GM19467 (cell line): ENCODE data around the gene DTX3.

Source experiments
- ATAC-seq: cut with Tn5 transposase; IDR thresholded peaks from one replicate; pipeline ENCODE4 v1.9.1; 2021; ENCODE audit warnings: mild to moderate bottlenecking, moderate library complexity; ENCODE audit not compliant: unreplicated experiment

The DTX3 gene

DNA sequence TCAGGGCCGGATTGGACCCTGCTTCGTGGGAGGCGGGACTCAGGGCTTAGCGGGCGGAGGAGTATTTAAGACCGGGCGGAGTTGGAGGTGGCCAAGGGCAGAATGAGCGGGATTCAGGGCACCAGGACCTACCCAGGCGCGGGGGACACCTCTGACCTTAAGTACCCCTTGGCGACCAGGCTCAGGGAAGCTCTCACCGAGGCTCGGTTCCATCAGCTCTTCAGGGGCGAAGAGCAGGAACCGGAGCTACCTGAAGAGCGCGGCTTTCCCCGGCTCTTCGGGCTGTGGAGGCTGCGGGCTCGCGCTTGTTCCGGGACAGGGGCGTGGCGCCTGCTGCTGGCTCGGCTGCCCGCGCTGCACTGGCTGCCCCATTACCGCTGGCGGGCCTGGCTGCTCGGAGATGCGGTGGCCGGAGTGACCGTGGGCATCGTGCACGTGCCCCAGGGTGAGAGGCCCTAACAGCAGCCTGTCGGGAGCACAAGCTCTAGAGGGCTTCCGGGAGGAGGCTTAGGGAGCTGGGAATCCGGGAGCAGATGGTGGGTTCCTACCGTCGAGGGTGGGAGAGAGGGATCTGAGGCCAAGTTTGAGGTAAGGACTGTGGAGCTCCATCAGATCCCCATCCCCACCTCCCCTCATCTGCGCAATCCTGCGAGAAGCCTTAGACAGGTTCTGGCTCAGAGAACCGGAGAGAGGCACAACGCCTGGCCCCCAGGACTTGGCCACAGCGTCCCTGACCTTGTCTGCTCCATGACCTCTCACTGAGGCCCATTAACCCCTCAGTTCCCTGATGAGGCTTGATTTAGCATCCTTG, 15.0 kb downstream of the DTX3 start:
- ATAC-seq = no peak

DNA sequence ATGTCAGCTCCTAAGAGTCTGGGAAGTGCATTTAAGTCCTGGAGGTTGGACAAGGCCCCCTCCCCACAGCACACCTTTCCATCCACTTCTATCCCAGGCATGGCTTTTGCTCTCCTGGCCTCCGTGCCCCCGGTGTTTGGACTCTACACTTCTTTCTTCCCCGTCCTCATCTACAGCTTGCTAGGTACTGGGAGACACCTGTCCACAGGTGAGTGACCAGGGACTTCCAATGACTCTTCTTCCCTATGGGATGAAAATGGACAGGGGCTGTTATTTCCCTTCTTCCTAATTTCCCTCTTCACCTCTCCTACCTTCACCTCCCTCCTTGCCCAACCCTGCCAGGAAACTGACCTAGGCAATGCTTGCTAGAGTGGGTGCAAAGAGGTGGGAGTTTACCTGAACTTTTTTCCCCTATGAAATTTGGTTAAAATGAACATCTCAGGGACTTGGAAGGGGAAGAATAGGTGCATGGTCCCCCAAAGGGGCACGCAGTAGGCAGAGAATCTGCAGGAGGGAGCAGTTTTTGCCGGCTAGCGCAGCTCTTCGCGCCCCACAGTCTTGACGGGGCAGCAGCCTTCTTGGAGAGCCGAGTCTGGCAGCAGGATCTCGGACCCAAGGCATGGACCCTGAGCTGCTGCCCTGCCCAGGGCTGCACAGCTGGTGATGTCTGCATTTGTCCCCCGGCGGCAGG, 15.8 kb downstream of the DTX3 start:
- ATAC-seq = no peak

DNA sequence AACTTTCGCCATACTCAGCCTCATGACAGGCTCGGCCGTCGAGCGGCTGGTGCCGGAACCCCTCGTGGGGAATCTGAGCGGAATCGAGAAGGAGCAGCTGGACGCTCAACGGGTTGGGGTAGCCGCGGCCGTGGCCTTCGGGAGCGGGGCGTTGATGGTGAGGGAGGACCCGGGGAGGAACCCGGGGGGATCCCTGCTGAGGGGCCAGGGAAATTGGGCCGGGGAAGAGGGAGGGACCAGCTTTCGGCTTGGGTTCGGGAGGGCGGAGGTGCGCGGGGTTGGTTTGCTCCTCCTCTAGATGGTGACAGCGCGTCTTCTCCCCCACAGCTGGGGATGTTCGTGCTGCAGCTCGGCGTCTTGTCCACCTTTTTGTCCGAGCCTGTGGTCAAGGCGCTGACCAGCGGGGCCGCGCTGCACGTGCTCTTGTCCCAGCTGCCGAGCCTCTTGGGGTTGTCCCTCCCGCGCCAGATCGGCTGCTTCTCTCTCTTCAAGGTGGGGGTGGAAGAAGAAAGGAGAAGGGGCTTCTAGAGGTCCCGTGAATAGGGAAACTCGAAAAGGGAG, 16.4 kb downstream of the DTX3 start:
- no peak for ATAC-seq

DNA sequence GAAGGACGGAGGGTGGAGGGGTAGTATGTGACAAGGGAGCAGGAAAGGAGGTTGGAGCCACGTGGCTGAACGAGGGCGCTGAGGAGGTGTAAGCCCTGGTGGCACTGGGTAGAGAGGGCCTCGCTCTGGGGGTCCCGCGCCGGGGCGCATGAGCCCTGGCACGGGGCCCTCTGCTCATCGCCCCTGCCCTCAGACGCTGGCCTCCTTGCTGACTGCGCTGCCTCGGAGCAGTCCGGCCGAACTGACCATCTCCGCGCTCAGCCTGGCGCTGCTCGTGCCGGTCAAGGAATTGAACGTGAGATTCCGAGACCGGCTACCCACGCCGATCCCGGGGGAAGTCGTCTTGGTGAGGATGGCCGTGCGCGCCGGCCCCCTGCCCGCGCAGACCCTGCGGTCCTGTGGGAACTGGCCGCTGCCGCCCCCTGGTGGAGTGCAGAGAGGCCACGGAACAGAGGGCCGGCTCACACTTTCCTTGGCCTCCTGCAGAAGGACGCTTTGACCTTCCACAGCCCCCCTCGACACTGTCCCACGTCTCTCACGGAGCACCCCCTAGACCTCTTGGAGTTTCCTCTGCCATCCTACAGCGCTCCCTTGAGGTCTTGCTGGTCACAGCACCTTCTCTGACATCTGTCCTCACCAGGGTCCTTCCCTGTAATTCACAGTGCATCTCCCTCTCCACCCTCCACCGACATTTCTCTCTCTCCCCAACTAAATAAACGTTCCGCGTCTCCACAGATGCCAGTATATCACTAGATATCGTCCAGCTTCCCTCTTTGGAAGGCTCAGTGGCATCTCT, 17.1 kb downstream of the DTX3 start:
- ATAC-seq = no peak

DNA sequence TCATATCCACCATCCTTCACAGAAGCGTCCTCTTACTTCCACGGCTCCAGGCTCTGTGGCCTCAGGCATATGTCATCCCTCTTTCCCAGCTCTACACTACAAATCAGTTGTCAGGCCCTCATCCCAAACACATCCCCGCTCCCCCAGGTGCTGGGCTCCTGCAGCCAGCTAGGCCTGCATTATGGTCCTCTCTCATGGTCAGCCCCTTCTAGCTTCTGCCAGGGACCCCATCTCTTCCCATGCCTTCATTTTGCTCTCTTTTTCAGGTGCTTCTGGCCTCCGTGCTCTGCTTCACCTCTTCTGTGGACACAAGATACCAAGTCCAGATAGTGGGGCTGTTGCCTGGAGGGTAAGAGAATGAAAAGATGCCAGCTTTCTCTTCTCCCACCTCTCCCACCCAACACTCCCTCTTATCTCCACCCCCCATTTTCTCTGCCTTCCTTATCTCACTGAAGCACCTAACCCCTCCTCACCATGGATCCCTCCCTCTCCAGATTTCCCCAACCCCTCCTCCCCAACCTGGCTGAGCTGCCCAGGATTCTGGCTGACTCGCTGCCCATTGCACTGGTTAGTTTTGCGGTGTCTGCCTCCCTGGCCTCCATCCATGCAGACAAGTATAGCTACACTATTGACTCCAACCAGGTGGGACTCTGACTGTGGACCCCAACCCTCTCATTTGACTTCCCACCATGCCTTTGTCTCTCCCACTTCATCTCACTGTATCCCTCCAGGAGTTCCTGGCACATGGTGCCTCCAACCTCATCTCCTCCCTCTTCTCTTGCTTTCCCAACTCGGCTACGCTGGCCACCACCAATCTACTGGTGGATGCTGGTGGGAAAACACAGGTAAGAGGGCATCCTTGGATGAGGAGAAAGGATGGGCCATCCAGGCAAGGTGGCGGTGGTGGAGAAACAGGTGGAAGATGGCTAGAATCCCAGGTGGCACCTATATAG, 17.9 kb downstream of the DTX3 start:
- no peak for ATAC-seq

DNA sequence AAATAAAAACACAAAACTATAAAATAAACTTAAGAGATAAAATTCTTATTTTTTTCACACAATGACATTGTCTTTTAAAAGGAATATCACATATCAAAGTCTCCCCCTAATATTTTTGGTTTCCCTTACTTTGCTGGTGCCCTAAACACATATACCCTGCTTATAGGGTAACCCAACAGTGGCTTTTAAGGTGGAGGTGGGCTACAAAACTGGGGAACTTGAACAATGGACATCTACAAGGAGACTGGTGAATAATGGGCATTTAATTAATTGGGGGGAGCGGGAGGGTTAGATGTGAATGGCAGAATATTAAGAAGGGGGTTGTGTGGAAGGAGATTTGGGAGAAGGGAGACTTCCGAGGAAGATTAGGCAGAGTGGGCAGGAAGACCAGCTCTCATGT, 18.8 kb downstream of the DTX3 start:
- no peak for ATAC-seq

DNA sequence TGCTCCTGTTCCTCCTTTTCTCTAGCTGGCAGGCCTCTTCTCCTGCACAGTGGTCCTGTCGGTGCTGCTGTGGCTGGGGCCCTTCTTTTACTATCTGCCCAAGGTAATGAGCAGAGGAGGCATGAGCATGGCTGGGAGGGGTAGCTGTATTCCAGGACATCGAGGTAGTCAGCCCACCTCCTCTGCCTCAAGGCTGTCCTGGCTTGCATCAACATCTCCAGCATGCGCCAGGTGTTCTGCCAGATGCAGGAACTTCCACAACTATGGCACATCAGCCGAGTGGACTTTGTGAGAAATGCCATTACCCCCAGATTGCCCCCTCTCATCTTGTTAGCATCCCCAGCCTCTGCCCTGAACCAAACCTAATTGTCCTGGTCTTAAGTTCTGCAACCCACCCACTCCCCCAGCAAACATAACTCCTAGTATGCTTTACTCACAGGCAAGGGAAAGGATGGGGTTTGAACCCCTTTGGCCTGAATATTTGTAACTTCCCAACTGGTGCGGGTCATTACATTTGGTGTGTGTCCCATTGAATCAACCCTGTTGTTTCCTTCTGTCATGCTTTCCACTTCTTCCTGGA, 19.3 kb downstream of the DTX3 start:
- ATAC-seq = no peak

DNA sequence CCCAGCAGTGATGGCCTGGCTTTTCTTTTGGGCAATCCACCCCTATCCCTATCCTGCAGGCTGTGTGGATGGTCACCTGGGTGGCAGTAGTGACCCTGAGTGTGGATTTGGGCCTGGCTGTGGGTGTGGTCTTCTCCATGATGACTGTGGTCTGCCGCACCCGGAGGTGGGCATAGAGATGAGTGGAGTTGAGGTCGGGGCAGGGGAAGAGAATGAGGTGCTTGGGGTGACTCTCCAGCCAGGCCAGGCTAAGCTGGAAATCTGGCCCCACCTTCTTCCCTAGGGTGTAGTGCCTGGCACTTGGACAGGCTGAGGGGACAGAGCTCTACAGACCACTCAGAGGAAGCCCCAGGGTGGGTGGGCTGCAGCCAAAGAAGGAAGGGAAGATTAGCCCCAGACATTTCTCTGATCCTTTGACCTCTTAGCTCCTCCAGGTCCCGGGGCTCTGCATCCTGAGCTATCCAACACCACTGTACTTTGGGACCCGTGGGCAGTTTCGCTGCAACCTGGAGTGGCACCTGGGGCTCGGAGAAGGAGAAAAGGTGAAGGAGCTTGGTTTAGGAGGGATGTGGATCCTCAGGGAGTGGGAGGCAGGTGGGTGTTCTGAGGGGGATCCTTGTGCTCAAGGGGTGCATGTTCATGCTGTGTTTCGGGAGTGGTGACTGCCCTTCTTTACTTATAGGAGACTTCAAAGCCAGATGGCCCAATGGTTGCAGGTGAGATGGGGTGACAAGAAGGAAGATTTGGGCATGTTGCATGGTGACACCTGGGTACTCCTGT, 20.0 kb downstream of the DTX3 start:
- no peak for ATAC-seq

DNA sequence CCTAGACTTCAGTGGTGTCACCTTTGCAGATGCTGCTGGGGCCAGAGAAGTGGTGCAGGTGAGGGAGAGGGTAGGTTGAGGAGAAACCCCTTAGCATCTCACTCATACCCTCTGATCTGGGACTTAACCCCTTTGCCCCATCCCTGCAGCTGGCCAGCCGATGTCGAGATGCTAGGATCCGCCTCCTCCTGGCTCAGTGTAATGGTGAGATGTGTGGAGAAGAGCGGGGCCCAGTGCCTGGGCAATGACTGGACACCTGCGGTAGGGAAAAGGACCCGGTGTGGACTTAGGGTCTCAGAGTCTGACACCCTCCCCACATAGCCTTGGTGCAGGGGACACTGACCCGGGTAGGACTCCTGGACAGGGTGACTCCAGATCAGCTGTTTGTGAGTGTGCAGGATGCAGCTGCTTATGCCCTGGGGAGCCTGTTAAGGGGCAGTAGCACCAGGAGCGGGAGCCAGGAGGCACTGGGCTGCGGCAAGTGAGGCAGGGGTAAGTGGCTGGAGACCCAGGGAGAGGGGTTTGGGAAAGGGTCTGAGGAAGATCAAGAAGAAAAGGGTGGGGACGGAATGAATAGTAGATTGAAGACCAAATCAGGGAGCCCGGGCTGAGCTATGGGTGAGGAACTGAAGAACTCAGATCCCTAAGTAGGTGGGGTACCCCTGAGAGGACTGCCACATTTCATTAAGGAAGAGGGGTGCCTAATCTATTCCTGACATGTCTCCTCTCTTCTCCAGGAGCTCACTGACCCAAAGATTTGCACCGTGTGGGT, 20.8 kb downstream of the DTX3 start:
- no peak for ATAC-seq

DNA sequence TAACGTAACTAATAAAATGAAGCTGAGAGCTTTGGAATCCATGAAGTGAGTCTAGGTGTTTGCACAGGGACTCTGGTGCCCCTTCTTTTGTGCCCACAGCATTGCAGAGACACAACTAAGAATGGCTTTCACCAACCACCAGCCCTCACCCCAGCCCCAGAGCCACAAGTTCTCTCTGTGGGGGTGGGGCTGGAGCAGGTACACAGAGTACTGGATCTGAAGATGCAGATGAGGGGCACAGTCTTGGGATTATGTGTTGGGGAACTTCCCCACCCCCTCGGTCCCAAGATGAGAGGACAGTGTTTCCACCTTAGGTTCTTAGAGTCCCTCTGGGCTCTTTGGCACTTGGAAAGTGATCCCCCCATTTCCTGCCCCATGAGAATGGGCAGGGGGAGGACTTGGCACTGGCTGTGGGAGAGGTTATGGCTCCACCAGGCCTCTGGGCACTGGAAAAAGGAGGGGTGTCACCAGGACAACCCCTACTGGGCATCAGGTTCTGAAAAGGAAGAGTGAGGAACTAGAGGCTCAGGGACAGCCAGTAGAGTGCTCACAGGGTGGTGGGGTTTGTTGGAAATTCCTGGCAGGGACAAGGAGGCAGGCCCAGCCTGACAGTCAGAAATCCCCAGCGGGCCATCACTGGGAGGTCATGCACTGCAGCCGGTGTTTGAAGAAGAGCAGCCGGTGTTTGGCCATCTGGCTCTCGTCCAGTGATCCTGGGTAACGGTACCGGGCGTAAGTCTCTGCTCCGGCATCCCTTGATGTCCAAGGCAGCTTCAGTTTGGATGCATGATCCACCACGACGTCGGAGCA, 21.7 kb downstream of the DTX3 start:
- ATAC-seq = no peak

DNA sequence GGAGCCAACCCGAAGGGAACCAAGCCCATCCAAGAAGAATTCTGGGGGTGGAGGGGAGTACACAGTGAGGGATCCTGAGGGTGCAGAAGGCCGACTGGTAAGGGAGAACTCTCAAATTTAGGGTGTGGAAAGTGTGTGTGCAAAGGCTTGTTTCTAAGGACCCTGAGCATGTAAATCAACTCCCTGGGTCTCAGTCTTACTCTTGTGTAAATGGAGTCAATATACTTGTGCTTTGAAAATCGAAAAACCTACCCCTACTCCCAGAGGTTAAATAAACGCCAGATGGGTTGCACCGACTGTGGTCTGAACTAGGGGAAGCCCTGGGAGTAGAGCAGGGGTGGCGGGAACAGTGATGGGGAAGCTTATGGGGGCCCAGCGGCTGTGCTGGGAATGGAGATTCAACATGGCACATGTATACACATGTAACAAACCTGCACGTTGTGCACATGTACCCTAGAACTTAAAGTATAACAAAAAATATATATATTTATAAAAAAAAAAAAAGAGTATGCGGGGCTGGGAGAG, 22.4 kb downstream of the DTX3 start:
- ATAC-seq = no peak

DNA sequence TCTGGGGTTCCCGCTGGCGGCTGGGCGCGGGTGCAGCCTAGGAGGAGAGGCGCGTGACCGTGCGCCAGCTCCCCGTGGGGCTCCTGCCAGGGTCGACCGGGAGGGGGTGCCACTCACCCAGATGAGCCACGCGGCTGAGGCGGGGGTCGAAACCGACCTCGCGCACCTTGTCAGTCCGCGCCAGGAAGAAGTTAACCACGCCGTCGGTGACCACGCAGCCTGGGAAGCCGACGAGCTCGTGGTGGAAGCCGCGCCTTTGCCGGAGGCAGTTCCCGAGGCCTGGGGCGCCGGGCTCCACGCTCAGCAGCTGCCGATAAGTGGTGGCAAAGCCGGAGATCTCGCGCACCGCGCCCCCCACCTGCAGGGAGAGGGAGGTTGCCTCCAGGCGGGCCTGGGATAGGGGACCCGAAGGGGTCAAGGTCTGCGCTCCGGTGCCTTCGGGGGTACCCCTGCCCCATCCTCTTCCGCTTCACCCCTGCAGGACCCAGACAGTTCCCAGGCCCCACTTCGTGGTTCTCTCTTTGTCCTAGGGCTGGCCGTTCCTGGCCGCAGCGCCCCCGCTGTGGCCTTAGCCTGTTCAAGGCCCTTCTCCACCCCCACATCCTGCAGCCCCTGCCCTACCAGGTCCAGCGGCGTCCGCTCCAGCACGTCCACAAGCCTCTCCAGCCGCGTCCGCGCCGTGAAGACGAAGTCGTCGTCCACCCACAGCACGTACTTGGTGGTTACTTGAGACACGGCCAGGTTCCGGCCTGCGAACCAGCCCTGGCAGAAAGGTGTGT, 23.1 kb downstream of the DTX3 start:
- ATAC-seq = no peak

DNA sequence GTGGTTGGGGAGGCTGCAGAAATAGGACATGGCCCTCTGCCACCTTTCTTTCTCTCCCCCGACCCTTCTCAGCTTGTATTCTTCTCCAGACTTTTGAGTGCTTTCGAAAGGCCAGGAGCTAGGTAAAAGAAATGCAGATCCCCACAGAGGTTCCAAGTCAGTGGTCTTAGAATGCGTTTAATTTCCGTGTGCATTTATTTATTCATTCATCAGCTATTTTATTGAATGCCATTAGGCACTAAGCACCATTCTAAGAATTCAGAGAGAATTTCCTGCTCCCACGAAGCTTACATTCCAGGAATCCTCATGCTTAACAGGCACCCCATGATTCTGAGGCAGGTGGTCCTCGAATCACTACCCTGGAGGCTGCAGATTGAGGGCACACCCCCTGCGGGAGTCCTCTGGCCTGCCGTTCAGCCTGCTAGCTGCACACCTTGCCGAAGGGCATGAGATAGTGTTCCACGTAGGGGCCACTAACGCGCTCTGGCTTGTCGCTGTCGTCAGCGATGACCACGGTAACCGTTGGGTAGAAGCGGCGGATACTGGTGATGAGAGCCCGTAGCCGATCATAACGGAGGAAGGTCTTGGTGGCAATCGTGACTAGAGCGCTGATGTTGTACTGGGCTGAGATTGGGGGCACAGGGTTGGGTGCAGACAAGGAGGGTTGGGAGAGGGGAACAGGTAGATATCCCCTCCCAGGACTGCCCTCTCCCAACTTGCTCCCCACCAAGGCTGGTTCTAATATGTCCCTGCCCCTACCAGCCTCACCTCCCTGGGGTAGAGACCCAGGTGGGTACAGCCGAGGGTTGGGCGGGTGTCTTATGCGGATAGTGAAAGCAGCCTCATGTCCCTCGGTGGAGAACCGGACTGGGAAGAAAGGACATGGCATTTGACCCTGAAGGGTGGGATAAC, 23.9 kb downstream of the DTX3 start:
- ATAC-seq = no peak

DNA sequence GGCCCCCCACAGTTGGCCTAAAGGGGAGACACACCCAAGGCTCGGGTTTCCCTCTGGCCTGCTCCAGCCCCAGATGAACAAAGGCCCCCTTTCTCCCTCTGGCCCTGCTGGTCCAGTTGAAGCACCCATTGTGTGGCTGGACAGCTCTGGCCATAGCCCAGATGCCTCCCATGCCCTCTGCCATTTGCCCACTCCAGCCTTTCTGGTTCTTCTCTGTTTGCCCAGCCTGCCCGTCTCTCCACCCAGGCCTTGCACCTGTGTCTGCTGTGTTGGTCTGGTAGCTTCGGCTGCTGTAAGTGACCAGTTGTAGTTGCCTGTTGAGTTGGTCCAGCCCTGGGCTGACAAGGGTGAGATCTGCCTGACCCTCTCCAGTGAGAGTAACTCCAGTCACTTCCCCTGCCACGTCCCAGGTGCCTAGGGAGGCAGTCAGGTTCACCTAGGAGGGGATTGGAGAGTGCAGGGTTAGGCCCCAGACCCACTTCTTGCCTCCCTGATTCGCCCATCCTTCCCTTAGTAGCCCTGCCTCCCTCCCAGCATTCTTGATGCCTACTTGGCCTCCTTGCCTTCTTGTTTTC, 25.4 kb downstream of the DTX3 start:
- ATAC-seq = no peak

DNA sequence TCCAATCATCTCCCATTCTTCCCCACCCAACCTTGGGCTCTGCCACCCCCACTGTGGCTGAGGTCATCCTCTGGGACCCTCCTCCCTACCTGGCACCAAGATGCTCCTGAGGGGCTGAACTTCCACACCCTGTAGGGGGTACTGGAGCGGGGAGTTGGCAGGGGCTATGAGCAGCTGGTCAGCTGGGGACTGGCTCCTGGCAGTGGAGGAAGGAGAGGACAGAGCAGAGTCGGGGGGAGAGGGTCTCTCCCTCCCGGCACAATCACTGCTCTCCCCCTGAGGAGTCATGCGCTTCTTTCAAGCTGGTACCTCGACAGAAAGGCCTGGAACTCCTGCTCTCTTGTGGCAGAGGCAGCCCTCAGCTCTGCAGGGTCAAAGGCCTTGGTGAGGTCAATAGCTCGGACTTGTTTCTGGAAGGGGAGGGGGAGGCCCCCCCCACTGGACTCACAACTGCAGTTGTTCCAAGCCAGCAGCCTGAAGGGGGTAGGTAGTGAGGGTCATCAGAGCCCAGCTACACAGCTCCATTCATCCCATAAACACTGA, 26.3 kb downstream of the DTX3 start:
- no peak for ATAC-seq
